BLaER1 treated with 17β-estradiol and CSF1 and Interleukin-3, amounts not matched to agents 10 nM and 100 nM (cell line): ENCODE data around the gene GLRX.
A peak's percentile ranks its signal among the peaks of the same experiment; 100 is the strongest.

Experiments
- H3K27ac ChIP-seq, 11 experiments: shearing (Covaris generic); formaldehyde crosslinking; 2 replicates each; pipeline ENCODE4 v1.8.1; 2022
- H3K27me3 ChIP-seq, 11 experiments: shearing (Covaris generic); formaldehyde crosslinking; 2 replicates each; pipeline ENCODE4 v1.8.1; 2022
- H3K36me3 ChIP-seq, 11 experiments: shearing (Covaris generic); formaldehyde crosslinking; 2 replicates each; pipeline ENCODE4 v1.8.1; 2022
- H3K4me1 ChIP-seq, 10 experiments: shearing (Covaris generic); formaldehyde crosslinking; 2 replicates each; pipeline ENCODE4 v1.8.1; 2022
- H3K4me2 ChIP-seq, 11 experiments: shearing (Covaris generic); formaldehyde crosslinking; 2 replicates each; pipeline ENCODE4 v1.8.1; 2022
- H3K4me3 ChIP-seq, 10 experiments: shearing (Covaris generic); formaldehyde crosslinking; 2 replicates each; pipeline ENCODE4 v1.8.1; 2022
- H3K9ac ChIP-seq, 11 experiments: shearing (Covaris generic); formaldehyde crosslinking; 2 replicates each; pipeline ENCODE4 v1.8.1; 2022
- H3K9me3 ChIP-seq, 11 experiments: shearing (Covaris generic); formaldehyde crosslinking; replicated peaks in 1 of 11; 2 replicates each; pipeline ENCODE4 v1.8.1; 2022
- H4K20me1 ChIP-seq, 11 experiments: shearing (Covaris generic); formaldehyde crosslinking; 2 replicates each; pipeline ENCODE4 v1.8.1; 2022
- Cebpa-rat ChIP-seq, 11 experiments: shearing (Covaris generic); IDR thresholded peaks; 2 replicates each; pipeline ENCODE4 v1.8.1; 2022

Gene GLRX

DNA sequence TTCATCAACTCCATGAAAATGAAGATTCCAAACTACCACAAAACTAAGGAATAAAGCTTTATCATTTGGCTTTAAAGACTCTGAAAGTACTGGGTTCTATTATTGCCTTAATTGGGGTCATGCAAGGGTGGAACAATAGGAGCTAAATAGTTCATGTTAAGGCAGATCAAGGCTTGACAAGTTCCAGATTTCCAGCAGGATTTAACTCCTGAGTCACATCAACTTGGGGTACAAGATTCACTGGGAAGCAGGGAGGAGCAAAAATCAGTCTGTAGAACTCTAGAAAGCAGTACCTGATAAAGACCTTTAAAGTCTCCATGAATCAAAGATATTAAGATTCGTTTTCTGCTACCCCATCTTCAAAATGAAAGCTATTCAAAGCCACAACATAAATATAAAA lies 41.9 kb upstream of the GLRX start:
- H3K4me2 ChIP-seq, result peak overlapping the region; percentile 70 to 97 (median 84)
- peak overlapping the region in 9 of 11 experiments; percentile 80 to 90 (median 85); a peak in 12 of 22 replicates for H3K9ac ChIP-seq
- no peaks in the 10 kb centered on the region for H4K20me1 ChIP-seq
- H3K9me3 ChIP-seq, result peaks cover 0 to 21% (median 3%) of the 10 kb centered on the region in 11 experiments; a peak in 12 of 22 replicates
- H3K27me3 ChIP-seq, result no peaks in the 10 kb centered on the region
- H3K4me3 ChIP-seq, result peak overlapping the region in 8 of 10 experiments; percentile 46 to 56 (median 49); a peak in 11 of 20 replicates
- H3K27ac ChIP-seq, result peak overlapping the region; percentile 92 to 98 (median 97)
- no peak for TF ChIP-seq Cebpa-rat (IDR thresholded peaks at IDR 0.05)
- H3K4me1 ChIP-seq, result peaks cover 78 to 100% (median 93%) of the 10 kb centered on the region in 10 experiments
- H3K36me3 ChIP-seq, result peaks cover 0 to 3% (median 0%) of the 10 kb centered on the region in 11 experiments; a peak in 1 of 22 replicates

DNA sequence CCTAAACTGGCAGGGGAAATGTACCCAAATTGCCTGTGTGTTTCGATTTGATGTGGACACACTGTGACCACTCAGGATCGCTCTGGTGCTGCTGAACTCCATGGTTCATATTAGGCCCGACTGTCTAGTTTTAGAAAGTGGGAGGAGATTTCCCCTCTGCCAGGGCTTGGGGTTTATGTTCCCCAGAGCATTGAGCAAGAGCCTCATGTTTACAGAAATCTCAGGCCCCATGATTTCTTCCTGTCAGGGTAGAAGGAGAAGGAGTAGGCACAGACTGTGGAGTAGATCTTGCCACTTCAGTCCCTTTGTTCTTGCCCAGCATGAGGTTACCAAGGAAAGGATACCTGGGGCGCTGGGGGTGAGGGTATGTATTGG lies 40.8 kb upstream of the GLRX start:
- Histone ChIP-seq H3K4me3 (peak overlapping the region in 9 of 10 experiments; percentile 2 to 56 (median 48); a peak in 17 of 20 replicates), H3K27me3 (no peaks in the 10 kb centered on the region), H3K36me3 (peaks cover 0 to 3% (median 0%) of the 10 kb centered on the region in 11 experiments; a peak in 1 of 22 replicates), H3K4me1 (peaks cover 77 to 100% (median 91%) of the 10 kb centered on the region in 10 experiments), H3K4me2 (peak overlapping the region; percentile 70 to 97 (median 85)), H4K20me1 (no peaks in the 10 kb centered on the region), H3K27ac (peak overlapping the region; percentile 92 to 98 (median 97)), H3K9me3 (peaks cover 0 to 21% (median 3%) of the 10 kb centered on the region in 11 experiments; a peak in 12 of 22 replicates), H3K9ac (peak overlapping the region; percentile 80 to 90 (median 85))
- peak; percentile 85 to 99 (median 97); a peak in 21 of 22 replicates for TF ChIP-seq Cebpa-rat (IDR thresholded peaks at IDR 0.05)

DNA sequence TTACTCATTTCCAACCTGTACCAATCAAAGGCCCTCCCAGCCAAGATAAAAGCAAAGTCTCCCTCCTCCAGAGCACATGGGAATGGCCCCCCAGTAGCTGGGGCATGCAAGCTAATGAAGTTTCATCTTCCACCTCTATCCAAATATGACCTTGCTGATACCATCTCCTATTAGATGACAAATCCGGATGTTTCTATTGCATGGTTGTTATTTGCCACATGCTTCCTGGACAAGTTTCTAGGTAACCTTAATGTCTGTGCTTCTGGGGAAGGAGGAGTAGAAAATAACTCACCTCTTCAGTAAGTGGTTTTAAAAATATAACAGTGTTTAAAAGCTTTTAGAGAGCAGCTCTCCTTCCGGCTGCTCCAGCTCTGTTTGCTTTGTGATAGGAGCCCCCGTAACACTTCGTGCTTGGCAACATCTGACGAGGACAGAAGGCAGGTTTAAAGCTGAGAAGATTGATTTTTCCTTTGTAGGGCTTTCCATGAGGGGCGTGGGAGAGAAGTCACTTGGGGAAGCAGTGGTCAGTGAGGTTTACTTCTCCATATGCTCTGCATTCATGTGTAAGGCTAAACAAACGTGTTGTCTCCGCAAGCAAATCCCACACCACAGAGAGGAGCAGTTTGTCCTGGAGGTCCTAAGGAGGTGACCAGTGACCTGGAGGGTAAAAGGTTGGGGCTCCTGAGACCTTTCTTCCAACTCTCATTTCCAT lies 40.3 kb upstream of the GLRX start:
- H3K27me3 ChIP-seq, result no peaks in the 10 kb centered on the region
- peaks cover 0 to 3% (median 0%) of the 10 kb centered on the region in 11 experiments; a peak in 1 of 22 replicates for H3K36me3 ChIP-seq
- no peaks in the 10 kb centered on the region for H4K20me1 ChIP-seq
- peak overlapping the region; percentile 2 to 56 (median 48); a peak in 16 of 20 replicates for H3K4me3 ChIP-seq
- peak overlapping the region; percentile 80 to 90 (median 85) for H3K9ac ChIP-seq
- no peak for TF ChIP-seq Cebpa-rat (IDR thresholded peaks at IDR 0.05)
- peak overlapping the region; percentile 70 to 97 (median 85) for H3K4me2 ChIP-seq
- H3K27ac ChIP-seq, result peak overlapping the region; percentile 92 to 98 (median 97)
- H3K9me3 ChIP-seq, result peaks cover 0 to 16% (median 3%) of the 10 kb centered on the region in 11 experiments; a peak in 12 of 22 replicates
- peaks cover 77 to 100% (median 91%) of the 10 kb centered on the region in 10 experiments for H3K4me1 ChIP-seq

DNA sequence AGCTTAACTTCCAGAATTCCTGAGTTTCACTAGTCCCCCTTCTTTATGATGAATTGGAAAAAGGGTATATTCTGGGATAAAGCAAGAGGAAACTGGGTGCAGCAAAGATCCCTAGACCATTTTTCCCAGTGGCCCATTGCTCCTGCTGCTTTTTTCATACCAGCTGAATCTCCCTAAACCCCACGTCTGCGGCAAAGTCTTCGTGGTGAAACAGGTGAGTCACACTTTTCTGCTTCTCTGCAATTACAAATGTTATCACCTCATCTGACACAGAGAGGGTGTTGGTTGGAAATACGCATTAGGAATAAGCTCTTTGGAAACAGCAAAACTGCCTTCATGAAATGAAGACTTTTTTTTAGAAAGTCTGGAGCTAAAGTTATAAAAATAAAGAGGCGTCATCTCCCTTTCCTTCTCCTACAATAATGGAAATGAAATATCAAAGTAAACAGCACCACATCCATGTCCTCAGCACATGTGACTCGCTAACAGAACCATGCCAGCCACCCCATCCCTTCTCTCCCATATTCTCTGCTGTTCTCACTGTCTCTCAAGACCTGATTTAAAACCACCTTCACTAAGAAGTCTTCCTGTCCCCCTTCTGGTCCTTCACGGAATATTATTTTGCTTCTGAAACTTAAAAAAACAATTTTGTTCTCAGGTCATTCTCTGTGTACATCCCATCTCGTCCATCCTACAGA lies 39.5 kb upstream of the GLRX start:
- H3K4me3 ChIP-seq, result peak overlapping the region in 6 of 10 experiments; percentile 3 to 56 (median 50); a peak in 5 of 20 replicates
- peak overlapping the region; percentile 80 to 90 (median 85) for H3K9ac ChIP-seq
- peaks cover 0 to 8% (median 0%) of the 10 kb centered on the region in 11 experiments; a peak in 10 of 22 replicates for H3K9me3 ChIP-seq
- TF ChIP-seq Cebpa-rat (IDR thresholded peaks at IDR 0.05), result no peak
- peaks cover 0 to 2% (median 0%) of the 10 kb centered on the region in 11 experiments; a peak in 1 of 22 replicates for H3K36me3 ChIP-seq
- no peaks in the 10 kb centered on the region for H4K20me1 ChIP-seq
- peak overlapping the region; percentile 92 to 98 (median 97) for H3K27ac ChIP-seq
- H3K27me3 ChIP-seq, result no peaks in the 10 kb centered on the region
- peak overlapping the region; percentile 70 to 97 (median 85) for H3K4me2 ChIP-seq
- H3K4me1 ChIP-seq, result peaks cover 78 to 100% (median 92%) of the 10 kb centered on the region in 10 experiments

DNA sequence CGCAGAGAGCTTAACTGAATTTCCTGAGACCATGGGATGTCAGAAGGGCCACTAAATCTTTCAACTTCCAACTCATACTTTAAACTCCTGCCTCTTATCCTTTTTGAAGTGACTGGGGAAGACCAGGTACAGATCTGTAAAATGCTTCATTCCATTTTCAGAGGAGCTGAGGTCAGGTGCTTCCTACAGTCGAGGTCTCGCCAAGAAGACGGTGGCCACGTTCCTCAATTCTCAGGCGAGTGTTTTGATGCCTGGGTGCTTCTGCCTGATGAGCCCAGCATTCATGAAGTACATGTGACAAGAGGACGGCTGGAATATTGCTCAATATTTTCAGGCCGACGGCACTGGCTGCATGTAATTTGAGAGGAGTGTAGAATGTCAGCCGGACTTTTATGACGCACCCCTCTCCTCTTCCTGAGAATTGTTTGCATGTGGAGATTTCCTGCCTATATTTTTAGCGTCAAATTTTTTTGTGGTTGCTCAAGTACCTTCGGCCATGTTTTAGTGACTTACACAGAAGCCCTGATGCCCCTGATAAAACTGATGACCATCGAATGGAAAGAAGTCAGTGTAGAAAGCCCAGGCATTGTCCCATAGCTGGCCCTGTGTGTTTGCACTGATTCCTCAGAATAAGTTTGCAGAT lies 38.8 kb upstream of the GLRX start:
- Histone ChIP-seq H3K36me3 (no peaks in the 10 kb centered on the region), H3K27me3 (no peaks in the 10 kb centered on the region), H3K4me2 (peak overlapping the region; percentile 70 to 97 (median 85)), H3K9ac (peak overlapping the region; percentile 80 to 90 (median 85); a peak in 21 of 22 replicates), H3K4me3 (peak overlapping the region in 4 of 10 experiments; percentile 2 to 53 (median 24); a peak in 4 of 20 replicates), H3K4me1 (peaks cover 78 to 98% (median 91%) of the 10 kb centered on the region in 10 experiments), H3K9me3 (peaks cover 0 to 5% (median 0%) of the 10 kb centered on the region in 11 experiments; a peak in 2 of 22 replicates), H3K27ac (peak overlapping the region; percentile 92 to 98 (median 97)), H4K20me1 (no peaks in the 10 kb centered on the region)
- TF ChIP-seq Cebpa-rat (IDR thresholded peaks at IDR 0.05), result peak; percentile 79 to 98 (median 90)

DNA sequence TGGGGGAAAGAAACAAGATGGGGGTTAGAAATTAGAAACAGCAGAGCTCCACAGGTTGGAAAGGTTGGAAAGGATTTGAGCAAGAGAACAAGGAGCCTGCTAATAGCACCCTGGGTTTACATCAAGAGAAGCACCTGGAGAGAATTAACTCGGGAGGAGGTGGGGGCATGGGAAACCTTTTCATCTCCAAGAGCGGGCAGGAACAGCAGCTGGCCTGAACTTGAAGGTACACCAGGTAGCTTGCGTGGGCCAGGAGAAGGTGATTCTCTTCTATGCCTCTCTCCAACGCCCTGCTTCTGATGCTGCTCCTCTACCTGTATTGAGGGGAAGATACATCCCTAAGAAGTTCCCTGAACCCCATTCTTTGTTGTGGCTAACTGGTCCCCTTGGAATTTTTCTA lies 37.1 kb upstream of the GLRX start:
- no peak overlapping the region for H3K4me3 ChIP-seq
- no peaks in the 10 kb centered on the region for H3K36me3 ChIP-seq
- H3K4me1 ChIP-seq, result peaks cover 69 to 87% (median 81%) of the 10 kb centered on the region in 10 experiments
- no peaks in the 10 kb centered on the region for H3K27me3 ChIP-seq
- H3K27ac ChIP-seq, result peak overlapping the region; percentile 92 to 98 (median 97)
- peak overlapping the region in 10 of 11 experiments; percentile 34 to 89 (median 73); a peak in 16 of 22 replicates for H3K9ac ChIP-seq
- TF ChIP-seq Cebpa-rat (IDR thresholded peaks at IDR 0.05), result no peak
- no peaks in the 10 kb centered on the region for H4K20me1 ChIP-seq
- H3K4me2 ChIP-seq, result peak overlapping the region; percentile 70 to 97 (median 85)
- no peaks in the 10 kb centered on the region for H3K9me3 ChIP-seq

DNA sequence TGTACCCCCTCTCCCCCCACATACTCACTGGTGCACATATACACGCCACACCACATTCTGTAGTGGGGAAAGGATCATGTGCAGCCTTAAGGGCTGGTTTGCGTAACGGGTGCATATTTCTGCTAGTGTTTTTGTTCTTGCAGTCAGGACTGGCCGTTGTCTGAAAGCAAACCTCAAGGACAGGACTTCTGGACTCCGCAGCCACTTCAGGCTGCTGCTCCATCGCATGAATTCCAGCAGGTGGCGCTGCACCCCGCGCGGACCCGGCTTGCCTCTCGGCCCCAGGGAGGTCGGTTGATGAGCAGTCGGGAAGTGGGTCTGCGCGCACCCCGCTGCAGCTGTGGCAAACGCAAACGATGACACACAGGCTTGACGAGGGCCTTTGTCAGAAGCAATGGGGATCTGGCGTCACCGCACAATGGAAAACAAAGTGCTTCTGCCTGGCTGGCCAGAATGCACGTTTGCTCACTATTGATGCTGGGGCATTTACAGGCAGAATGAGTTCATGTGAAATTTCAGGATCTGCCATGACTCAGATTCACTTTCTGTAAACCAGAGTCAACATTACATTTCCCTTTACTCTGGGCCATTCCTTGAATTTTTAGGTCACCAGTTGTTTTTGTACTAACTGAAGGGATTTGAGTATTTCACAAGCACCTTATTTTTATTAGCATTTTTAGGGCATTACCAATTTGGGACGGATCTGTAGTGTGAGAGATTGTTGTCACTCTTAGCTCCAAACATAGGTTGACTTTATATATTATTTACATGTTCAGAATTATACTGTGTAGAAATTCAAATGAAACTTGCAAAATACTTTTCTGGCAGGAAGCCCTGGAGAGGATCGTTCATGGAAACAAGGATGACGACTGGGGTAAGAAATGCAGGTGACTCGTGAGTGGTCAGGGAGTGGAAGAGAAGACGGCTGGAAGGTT lies 36.4 kb upstream of the GLRX start:
- no peak; a peak in 1 of 22 replicates for TF ChIP-seq Cebpa-rat (IDR thresholded peaks at IDR 0.05)
- no peaks in the 10 kb centered on the region for H3K36me3 ChIP-seq
- H3K4me2 ChIP-seq, result peak overlapping the region; percentile 70 to 97 (median 85)
- peak overlapping the region; percentile 92 to 98 (median 97) for H3K27ac ChIP-seq
- H3K9ac ChIP-seq, result peak overlapping the region; percentile 34 to 89 (median 67); a peak in 20 of 22 replicates
- no peaks in the 10 kb centered on the region for H3K27me3 ChIP-seq
- peak overlapping the region in 1 of 10 experiments; percentile 7; a peak in 1 of 20 replicates for H3K4me3 ChIP-seq
- H3K4me1 ChIP-seq, result peaks cover 61 to 81% (median 74%) of the 10 kb centered on the region in 10 experiments
- H3K9me3 ChIP-seq, result no peaks in the 10 kb centered on the region
- no peaks in the 10 kb centered on the region for H4K20me1 ChIP-seq
